Common myeloid progenitor, CD34-positive (primary cell): ENCODE results near the gene FBXL7.

Experiments
- CTCF ChIA-PET: fragments of 350-600 bp; sonication (Branson Sonifier 250); formaldehyde crosslinking; loops from one replicate; lab custom pipeline; 2021; ENCODE audit warnings: antibody characterized with exemption; lab: Charles Lee
- POLR2A ChIA-PET: fragments of 350-600 bp; sonication (Branson Sonifier 250); formaldehyde crosslinking; loops from one replicate; lab custom pipeline; 2021; ENCODE audit warnings: antibody characterized with exemption; lab: Charles Lee
- DNase-seq, 3 donors: peaks; one replicate each; pipeline versions ENCODE4 v3.0.0 to v3.0.0-alpha.2; 2013
- H3K27ac ChIP-seq, 2 experiments: 1 replicate in 1 of 2; 2 replicates in 1 of 2; pipeline ENCODE4 v1.7.0; 2013; ENCODE audit warnings: inconsistent platforms in 2 of 2, low read length in 2 of 2, mild to moderate bottlenecking in 2 of 2, low read depth in 1 of 2, moderate library complexity in 1 of 2; ENCODE audit not compliant: severe bottlenecking in 2 of 2, insufficient read depth in 1 of 2, poor library complexity in 1 of 2
- H3K27me3 ChIP-seq, 5 experiments: replicated peaks in 2 of 5; 1 replicate in 3 of 5; 2 replicates in 2 of 5; pipeline versions ENCODE4 v1.6.1 to v1.7.0; 2013; ENCODE audit warnings: low read length in 4 of 5, mild to moderate bottlenecking in 2 of 5, moderate library complexity in 2 of 5, inconsistent platforms in 1 of 5; ENCODE audit not compliant: insufficient read depth in 5 of 5, control insufficient read depth in 4 of 5
- H3K36me3 ChIP-seq, 4 experiments: 1 replicate in 2 of 4; 2 replicates in 2 of 4; pipeline versions ENCODE4 v1.6.1 to v1.7.0; 2013; ENCODE audit warnings: low read length in 3 of 4, control low read depth in 1 of 4, mild to moderate bottlenecking in 1 of 4; ENCODE audit not compliant: control insufficient read depth in 4 of 4, insufficient read depth in 4 of 4
- H3K4me1 ChIP-seq, 4 experiments: 1 replicate in 3 of 4; 2 replicates in 1 of 4; pipeline versions ENCODE4 v1.6.1 to v1.7.1; 2013; ENCODE audit warnings: low read length in 3 of 4, mild to moderate bottlenecking in 3 of 4, control low read depth in 1 of 4, inconsistent platforms in 1 of 4, moderate library complexity in 1 of 4; ENCODE audit not compliant: control insufficient read depth in 4 of 4, insufficient read depth in 4 of 4; ENCODE audit errors: control extremely low read depth in 1 of 4
- H3K4me3 ChIP-seq, 7 experiments: 1 replicate in 4 of 7; 2 replicates in 3 of 7; pipeline versions ENCODE4 v1.5.1 to v1.7.0; 2013; ENCODE audit warnings: mild to moderate bottlenecking in 7 of 7, low read length in 6 of 7, moderate library complexity in 6 of 7, inconsistent platforms in 2 of 7, low read depth in 2 of 7, control low read depth in 1 of 7; ENCODE audit not compliant: insufficient read depth in 4 of 7, control insufficient read depth in 1 of 7; ENCODE audit errors: extremely low read depth in 1 of 7
- H3K9me3 ChIP-seq, 5 experiments: 1 replicate in 4 of 5; 2 replicates in 1 of 5; pipeline versions ENCODE4 v1.6.1 to v1.7.1; 2013; ENCODE audit warnings: low read length in 4 of 5, mild to moderate bottlenecking in 2 of 5, inconsistent platforms in 1 of 5, low read depth in 1 of 5, moderate library complexity in 1 of 5; ENCODE audit not compliant: control insufficient read depth in 4 of 5, insufficient read depth in 2 of 5; ENCODE audit errors: control extremely low read depth in 1 of 5
- WGBS: methylation state at CpG from one replicate; pipeline ENCODE4 v1.1.5; 2013; ENCODE audit not compliant: insufficient coverage; 5-methylcytosine and 5-hydroxymethylcytosine counted together

Gene FBXL7

GRCh38 chr5:15682566-15682965 lies 182.6 kb downstream of the FBXL7 start:
- H3K4me3 ChIP-seq, result no peak overlapping the region
- no peaks in the 10 kb centered on the region for H3K9me3 ChIP-seq
- no peaks in the 10 kb centered on the region for H3K27me3 ChIP-seq
- CTCF ChIA-PET, result no interaction called here
- WGBS, result no CpG with 5 or more reads among the region's 1 CpG
- POLR2A ChIA-PET, result no interaction called here
- H3K36me3 ChIP-seq, result no peaks in the 10 kb centered on the region
- DNase-seq, result no peak
- no peaks in the 10 kb centered on the region for H3K4me1 ChIP-seq
- H3K27ac ChIP-seq, result no peak overlapping the region

GRCh38 chr5:15683332-15683731 lies 183.4 kb downstream of the FBXL7 start:
- no peaks in the 10 kb centered on the region for H3K36me3 ChIP-seq
- ChIA-PET POLR2A (no interaction called here), CTCF (interaction anchor here (0.7 kb wide), 1 partner anchor 9 kb away, joined by 3 read pairs; no protein-coding TSS in a partner anchor)
- H3K9me3 ChIP-seq, result no peaks in the 10 kb centered on the region
- no peak overlapping the region for H3K27ac ChIP-seq
- H3K27me3 ChIP-seq, result no peaks in the 10 kb centered on the region
- no CpG with 5 or more reads among the region's 5 CpGs for WGBS
- no peaks in the 10 kb centered on the region for H3K4me1 ChIP-seq
- no peak for DNase-seq
- no peak overlapping the region for H3K4me3 ChIP-seq

GRCh38 chr5:15687401-15687800 lies 187.4 kb downstream of the FBXL7 start:
- DNase-seq, result no peak
- ChIA-PET CTCF (no interaction called here), POLR2A (no interaction called here)
- Histone ChIP-seq H3K27me3 (no peaks in the 10 kb centered on the region), H3K27ac (no peak overlapping the region), H3K36me3 (no peaks in the 10 kb centered on the region), H3K4me3 (no peak overlapping the region), H3K9me3 (no peaks in the 10 kb centered on the region), H3K4me1 (no peaks in the 10 kb centered on the region)
- 90% methylated on average over 2 of the region's 3 CpGs for WGBS

- no peaks in the 10 kb centered on the region for H3K4me1 ChIP-seq
- no peaks in the 10 kb centered on the region for H3K27me3 ChIP-seq
- no peak overlapping the region for H3K4me3 ChIP-seq
- no peak for DNase-seq
- no CpG with 5 or more reads among the region's 1 CpG for WGBS
- no peaks in the 10 kb centered on the region for H3K9me3 ChIP-seq
- ChIA-PET POLR2A (no interaction called here), CTCF (no interaction called here)
- H3K27ac ChIP-seq, result no peak overlapping the region
- no peaks in the 10 kb centered on the region for H3K36me3 ChIP-seq
These were observed 189.9 kb downstream of the FBXL7 start for GRCh38 chr5:15689836-15690235.

- no peak for DNase-seq
- no peak overlapping the region for H3K27ac ChIP-seq
- H3K27me3 ChIP-seq, result no peaks in the 10 kb centered on the region
- no peaks in the 10 kb centered on the region for H3K36me3 ChIP-seq
- no peak overlapping the region for H3K4me3 ChIP-seq
- WGBS, result no CpG with 5 or more reads among the region's 1 CpG
- no peaks in the 10 kb centered on the region for H3K4me1 ChIP-seq
- no peaks in the 10 kb centered on the region for H3K9me3 ChIP-seq
- ChIA-PET CTCF (no interaction called here), POLR2A (no interaction called here)
These were observed 190.6 kb downstream of the FBXL7 start for GRCh38 chr5:15690611-15691010.

GRCh38 chr5:15691521-15691920 lies 191.5 kb downstream of the FBXL7 start:
- Histone ChIP-seq H3K27me3 (no peaks in the 10 kb centered on the region), H3K9me3 (no peaks in the 10 kb centered on the region), H3K36me3 (no peaks in the 10 kb centered on the region), H3K27ac (no peak overlapping the region), H3K4me3 (no peak overlapping the region), H3K4me1 (no peaks in the 10 kb centered on the region)
- ChIA-PET CTCF (no interaction called here), POLR2A (no interaction called here)
- DNase-seq, result no peak
- 91% methylated on average over 5 of the region's 5 CpGs for WGBS

GRCh38 chr5:15692706-15693381 lies 192.9 kb downstream of the FBXL7 start:
- H3K27ac ChIP-seq, result no peak overlapping the region
- POLR2A ChIA-PET, result no interaction called here
- 76% methylated on average over 4 of the region's 7 CpGs for WGBS

More at GRCh38 chr5:15692706-15693381, 192.9 kb downstream of the FBXL7 start:
- Histone ChIP-seq H3K4me3 (no peak overlapping the region), H3K27me3 (no peaks in the 10 kb centered on the region), H3K9me3 (no peaks in the 10 kb centered on the region), H3K4me1 (no peaks in the 10 kb centered on the region), H3K36me3 (no peaks in the 10 kb centered on the region)
- CTCF ChIA-PET, result interaction anchor here (0.6 to 0.9 kb wide), 2 partner anchors 10 to 14 kb away, joined by 3 read pairs; no protein-coding TSS in a partner anchor
- DNase-seq, result no peak
